PFSK-1 (cell line): ENCODE data around the gene ALX1.

Experiments
- FOXP2 ChIP-seq: optimal IDR thresholded peaks from 2 replicates; pipeline ENCODE3; 2011; ENCODE audit warnings: borderline replicate concordance, control low read depth, inconsistent platforms; ENCODE audit not compliant: insufficient read depth; ENCODE audit errors: extremely low read length, extremely low read depth
- POLR2AphosphoS5 ChIP-seq: IDR thresholded peaks from 2 replicates; pipeline ENCODE4 v1.6.1; 2012; ENCODE audit warnings: low read depth, mild to moderate bottlenecking, control low read depth, low read length, moderate library complexity
- SIN3A ChIP-seq: IDR thresholded peaks from 2 replicates; pipeline ENCODE4 v1.6.1; 2012; ENCODE audit warnings: mild to moderate bottlenecking, low read length, moderate library complexity, borderline replicate concordance; ENCODE audit not compliant: insufficient read depth
- TAF1 ChIP-seq: IDR thresholded peaks from 2 replicates; pipeline ENCODE4 v1.6.1; 2012; ENCODE audit warnings: low read length, control low read depth, borderline replicate concordance; ENCODE audit not compliant: insufficient read depth
- TF ChIP-seq, protein P1 (sequence below), 2 experiments: IDR thresholded peaks; 2 replicates each; pipeline versions ENCODE4 v1.6.1 to v1.8.0; 2011 to 2012; ENCODE audit warnings: low read depth in 2 of 2, low read length in 2 of 2, control low read depth in 1 of 2, inconsistent platforms in 1 of 2, mild to moderate bottlenecking in 1 of 2, moderate library complexity in 1 of 2; ENCODE audit not compliant: insufficient read depth in 1 of 2

Gene ALX1

DNA sequence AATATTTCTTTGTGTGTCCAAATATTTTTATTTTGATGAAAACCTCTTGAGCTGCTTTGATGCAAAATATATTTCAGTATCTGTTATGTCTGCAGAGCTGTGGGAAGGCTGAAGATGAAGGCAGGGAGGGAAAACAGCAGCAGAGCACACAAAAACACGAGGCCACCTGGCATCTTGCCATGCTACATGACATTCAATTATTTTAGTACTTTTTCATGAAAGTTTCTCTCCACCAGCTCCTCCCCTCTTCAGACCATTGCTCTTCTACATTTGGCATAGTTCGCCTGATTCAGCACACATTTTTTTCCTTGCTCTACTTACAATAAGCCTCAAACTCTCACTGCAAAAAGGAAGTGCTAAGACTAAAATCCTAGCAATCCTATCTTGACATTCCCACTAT, 4.6 kb upstream of the ALX1 start:
- TF ChIP-seq, protein P1, sequence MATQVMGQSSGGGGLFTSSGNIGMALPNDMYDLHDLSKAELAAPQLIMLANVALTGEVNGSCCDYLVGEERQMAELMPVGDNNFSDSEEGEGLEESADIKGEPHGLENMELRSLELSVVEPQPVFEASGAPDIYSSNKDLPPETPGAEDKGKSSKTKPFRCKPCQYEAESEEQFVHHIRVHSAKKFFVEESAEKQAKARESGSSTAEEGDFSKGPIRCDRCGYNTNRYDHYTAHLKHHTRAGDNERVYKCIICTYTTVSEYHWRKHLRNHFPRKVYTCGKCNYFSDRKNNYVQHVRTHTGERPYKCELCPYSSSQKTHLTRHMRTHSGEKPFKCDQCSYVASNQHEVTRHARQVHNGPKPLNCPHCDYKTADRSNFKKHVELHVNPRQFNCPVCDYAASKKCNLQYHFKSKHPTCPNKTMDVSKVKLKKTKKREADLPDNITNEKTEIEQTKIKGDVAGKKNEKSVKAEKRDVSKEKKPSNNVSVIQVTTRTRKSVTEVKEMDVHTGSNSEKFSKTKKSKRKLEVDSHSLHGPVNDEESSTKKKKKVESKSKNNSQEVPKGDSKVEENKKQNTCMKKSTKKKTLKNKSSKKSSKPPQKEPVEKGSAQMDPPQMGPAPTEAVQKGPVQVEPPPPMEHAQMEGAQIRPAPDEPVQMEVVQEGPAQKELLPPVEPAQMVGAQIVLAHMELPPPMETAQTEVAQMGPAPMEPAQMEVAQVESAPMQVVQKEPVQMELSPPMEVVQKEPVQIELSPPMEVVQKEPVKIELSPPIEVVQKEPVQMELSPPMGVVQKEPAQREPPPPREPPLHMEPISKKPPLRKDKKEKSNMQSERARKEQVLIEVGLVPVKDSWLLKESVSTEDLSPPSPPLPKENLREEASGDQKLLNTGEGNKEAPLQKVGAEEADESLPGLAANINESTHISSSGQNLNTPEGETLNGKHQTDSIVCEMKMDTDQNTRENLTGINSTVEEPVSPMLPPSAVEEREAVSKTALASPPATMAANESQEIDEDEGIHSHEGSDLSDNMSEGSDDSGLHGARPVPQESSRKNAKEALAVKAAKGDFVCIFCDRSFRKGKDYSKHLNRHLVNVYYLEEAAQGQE (IDR thresholded peaks at IDR 0.05; ENCODE audit: insufficient read depth in 1 of 2, low read depth in 2 of 2, low read length in 2 of 2) = no peak
- 0 out of 2 replicates have a peak, but pooled peaks have one; percentile 29 for TF ChIP-seq POLR2AphosphoS5

- TF ChIP-seq SIN3A (no peak), POLR2AphosphoS5 (no peak), TAF1 (no peak), FOXP2 (no peak)
- TF ChIP-seq, protein P1 (IDR thresholded peaks at IDR 0.05; ENCODE audit: insufficient read depth in 1 of 2, low read depth in 2 of 2, low read length in 2 of 2) = no peak
These were observed 2.8 kb upstream of the ALX1 start for GRCh38 chr12:85277191-85277590.

DNA sequence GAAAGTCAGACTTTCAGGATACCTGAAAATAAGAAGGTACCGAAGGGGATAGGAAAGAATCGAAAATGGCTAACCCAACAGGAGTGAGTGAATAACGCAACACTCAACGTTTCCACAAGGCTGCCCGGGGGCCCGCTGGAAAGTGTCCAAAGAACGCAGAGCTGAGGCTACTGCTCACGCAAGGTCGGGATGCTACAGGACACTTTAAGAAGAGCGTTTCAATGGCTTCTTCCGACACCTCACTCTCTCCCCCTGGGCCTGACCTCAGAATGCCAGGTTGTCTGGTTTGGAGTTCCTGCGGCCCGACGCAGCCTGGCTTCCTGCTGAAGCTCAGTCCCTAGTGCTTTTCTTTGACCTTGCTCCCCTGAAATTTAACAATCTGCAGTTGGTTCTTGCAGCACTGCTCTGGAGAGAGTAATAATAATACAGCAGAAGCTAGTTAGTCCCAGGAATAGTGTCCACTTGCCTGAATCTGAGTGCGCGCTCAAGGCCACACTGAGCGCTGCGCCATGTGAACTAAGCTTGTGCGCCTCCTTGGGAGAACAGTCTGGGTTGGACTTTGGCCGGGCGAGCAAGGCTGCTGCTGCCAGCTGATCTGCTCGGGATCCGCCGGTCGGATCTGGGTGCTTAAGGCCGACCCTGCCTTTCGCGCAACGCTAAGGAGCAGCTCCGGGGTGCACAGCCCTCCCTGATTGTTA, 2.0 kb upstream of the ALX1 start:
- TF ChIP-seq, protein P1 (IDR thresholded peaks at IDR 0.05; ENCODE audit: insufficient read depth in 1 of 2, low read depth in 2 of 2, low read length in 2 of 2) = peak in 1 of 2 experiments; percentile 62; a peak in 1 of 4 replicates
- TF ChIP-seq SIN3A (peak; percentile 77; the same call in 1 of the 2 replicates), POLR2AphosphoS5 (peak; percentile 77), FOXP2 (no peak), TAF1 (peak; percentile 78; the same call in 1 of the 2 replicates)

GRCh38 chr12:85278598-85279448, 1.2 kb upstream of the ALX1 start:
- TF ChIP-seq, protein P1 (IDR thresholded peaks at IDR 0.05; ENCODE audit: insufficient read depth in 1 of 2, low read depth in 2 of 2, low read length in 2 of 2) = no peak
- TF ChIP-seq TAF1 (no peak), FOXP2 (no peak), SIN3A (no peak; the same call in 1 of the 2 replicates), POLR2AphosphoS5 (no peak)
